OCI-LY7 (cell line): ENCODE results near the gene NUDT22. TPM values are rescaled to one million over a fixed set of nuclear protein-coding genes. Genes with fewer than 3 reads are reported as not detected.

Experiments
- BruUV-seq: library from RNA; stranded (reverse); fragments of 400-500 nt; replicated peaks from 2 replicates; lab custom pipeline; 2021; lab: Mats Ljungman, UMichigan
- CTCF ChIA-PET: fragments of 300-600 bp; sonication (Branson Sonifier 250); formaldehyde crosslinking; loops from one replicate; lab custom pipeline; 2022; ENCODE audit warnings: antibody characterized with exemption; ENCODE audit not compliant: unreplicated experiment; lab: Charles Lee
- POLR2A ChIA-PET: fragments of 300-600 bp; sonication (Branson Sonifier 250); formaldehyde crosslinking; loops from one replicate; lab custom pipeline; 2022; ENCODE audit warnings: antibody characterized with exemption; lab: Charles Lee
- DNase-seq: peaks from one replicate; pipeline ENCODE4 v3.0.0-alpha.2; 2015; ENCODE audit warnings: low spot score
- H2AFZ ChIP-seq: fragments of 200-600 bp; sonication (generic), shearing (Covaris generic); 2 replicates; pipeline ENCODE4 v1.6.1; 2014; ENCODE audit warnings: mild to moderate bottlenecking, antibody characterized with exemption, low read length, moderate library complexity
- H3K27ac ChIP-seq: fragments of 200-600 bp; sonication (generic); 2 replicates; pipeline ENCODE4 v1.5.1; 2014; ENCODE audit warnings: mixed run types, low read depth, mild to moderate bottlenecking, moderate library complexity, low read length, inconsistent platforms; ENCODE audit not compliant: poor library complexity, severe bottlenecking
- H3K36me3 ChIP-seq: fragments of 200-600 bp; sonication (generic); 2 replicates; pipeline ENCODE4 v1.6.1; 2014; ENCODE audit warnings: mild to moderate bottlenecking, antibody characterized with exemption, low read length, moderate library complexity, mixed read lengths; ENCODE audit not compliant: insufficient read depth
- H3K4me1 ChIP-seq: fragments of 200-600 bp; sonication (generic); 2 replicates; pipeline ENCODE4 v1.5.1; 2014; ENCODE audit warnings: mild to moderate bottlenecking, low read length; ENCODE audit not compliant: insufficient read depth, poor library complexity, severe bottlenecking
- H3K4me2 ChIP-seq: fragments of 200-600 bp; sonication (generic); 2 replicates; pipeline ENCODE4 v1.6.1; 2014; ENCODE audit warnings: mild to moderate bottlenecking, low read length
- H3K4me3 ChIP-seq: fragments of 200-600 bp; sonication (generic); 2 replicates; pipeline ENCODE4 v1.5.1; 2014; ENCODE audit warnings: mild to moderate bottlenecking, low read depth, low read length; ENCODE audit not compliant: poor library complexity, severe bottlenecking
- H3K79me2 ChIP-seq: fragments of 200-600 bp; sonication (generic); 2 replicates; pipeline ENCODE4 v1.6.1; 2016; ENCODE audit warnings: low read depth, mild to moderate bottlenecking, low read length, moderate library complexity, mixed read lengths; ENCODE audit not compliant: insufficient read depth
- H3K9me2 ChIP-seq: fragments of 200-600 bp; sonication (generic); 2 replicates; pipeline ENCODE4 v1.6.1; 2016; ENCODE audit warnings: mild to moderate bottlenecking, low read length, mixed read lengths; ENCODE audit not compliant: insufficient read depth
- H3K9me3 ChIP-seq: fragments of 200-600 bp; sonication (generic); 2 replicates; pipeline ENCODE4 v1.6.1; 2014; ENCODE audit warnings: mild to moderate bottlenecking, mixed run types, low read length, mixed read lengths
- H4K20me1 ChIP-seq: fragments of 200-600 bp; sonication (generic); 2 replicates; pipeline ENCODE4 v1.6.1; 2014; ENCODE audit warnings: mild to moderate bottlenecking, antibody characterized with exemption, low read length, moderate library complexity, mixed read lengths; ENCODE audit not compliant: insufficient read depth
- EZH2phosphoT487 ChIP-seq: fragments of 200-600 bp; sonication (generic); IDR thresholded peaks from 2 replicates; pipeline ENCODE4 v1.6.1; 2018; ENCODE audit warnings: low read depth, borderline replicate concordance, mild to moderate bottlenecking, mixed run types, antibody characterized with exemption, low read length, moderate library complexity, mixed read lengths
- intact Hi-C: fragments of 100-400 bp; cut with micrococcal nuclease; formaldehyde crosslinking; loops from one replicate; pipeline ENCODE4 v1.10.0; 2022; ENCODE audit not compliant: unreplicated experiment
- total RNA-seq, 2 experiments: library from RNA; depleted of rRNA in 1 of 2; stranded (reverse); fragments of >200 nt in 1 of 2; shearing (Covaris generic) in 1 of 2; gene quantifications; 2 replicates each; pipeline ENCODE4 v1.2.3, GENCODE V29; 2014 to 2022
- TF ChIP-seq, protein P1 (sequence below): fragments of 200-600 bp; sonication (generic); conservative IDR thresholded peaks from 2 replicates; pipeline ENCODE4 v1.5.1; 2014; ENCODE audit warnings: mild to moderate bottlenecking, antibody characterized with exemption, low read length, moderate library complexity, mixed read lengths

NUDT22 gene
- total RNA-seq, 2 experiments from 2014 or later, result 81.4 to 98.4 TPM

DNA sequence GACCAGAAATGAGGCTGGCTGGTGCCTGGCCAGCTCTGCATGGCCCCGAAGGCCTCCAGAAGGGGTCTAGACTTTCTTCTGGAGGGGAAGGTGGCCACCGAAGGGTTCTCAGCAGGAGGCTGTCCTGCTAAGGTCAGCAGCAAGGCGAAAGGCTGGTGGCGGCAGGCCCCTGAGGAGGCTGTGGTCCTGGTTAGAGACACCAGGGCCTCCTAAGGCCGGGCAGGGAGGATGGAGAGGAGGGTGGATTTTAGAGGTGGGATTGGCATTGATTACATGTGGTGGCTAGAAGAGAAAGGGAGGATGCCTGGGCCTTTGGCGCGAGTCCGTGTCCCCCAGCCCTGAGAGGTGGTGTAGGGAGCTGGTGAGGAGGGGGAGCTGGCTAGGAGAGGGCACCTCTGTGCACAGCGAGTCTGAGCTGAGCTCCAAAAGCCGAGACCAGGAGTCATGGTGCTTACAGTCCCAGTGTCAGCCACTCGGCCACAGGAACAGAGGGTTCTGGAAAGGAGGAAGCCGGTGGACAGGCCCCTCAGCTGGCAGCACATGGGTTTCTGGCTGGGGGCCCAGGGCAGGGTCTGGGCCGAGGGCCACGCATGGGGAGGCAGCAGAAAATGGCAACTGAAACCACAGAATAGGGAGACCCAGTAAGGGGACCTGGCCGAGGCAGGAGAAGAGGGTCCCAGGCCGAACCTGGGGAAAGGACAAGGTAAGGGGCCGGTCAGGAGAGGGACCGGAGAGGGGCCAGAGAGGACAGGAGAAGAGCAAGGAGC is 17.1 kb upstream of the NUDT22 start:
- Histone ChIP-seq H3K27ac (peak overlapping the region; percentile 96), H4K20me1 (no peaks in the 10 kb centered on the region), H3K4me2 (peak overlapping the region; percentile 92), H3K4me1 (peaks cover 35% of the 10 kb centered on the region), H3K36me3 (peaks cover 80% of the 10 kb centered on the region), H3K9me3 (no peaks in the 10 kb centered on the region), H3K79me2 (peaks cover 17% of the 10 kb centered on the region; the same call in 1 of the 2 replicates), H3K4me3 (peak overlapping the region; percentile 80), H2AFZ (no peak overlapping the region), H3K9me2 (no peaks in the 10 kb centered on the region)
- ChIA-PET POLR2A (interaction anchor here (0.8 to 5.1 kb wide), 2 partner anchors 32 to 109 kb away, joined by 4 to 27 read pairs; partner anchors contain the start of genes FKBP2, PRDX5 and TRMT112), CTCF (no interaction called here)
- no TSS peak for BruUV-seq
- intact Hi-C loops, result no loop called here
- TF ChIP-seq EZH2phosphoT487, result no peak
- TF ChIP-seq, protein P1, sequence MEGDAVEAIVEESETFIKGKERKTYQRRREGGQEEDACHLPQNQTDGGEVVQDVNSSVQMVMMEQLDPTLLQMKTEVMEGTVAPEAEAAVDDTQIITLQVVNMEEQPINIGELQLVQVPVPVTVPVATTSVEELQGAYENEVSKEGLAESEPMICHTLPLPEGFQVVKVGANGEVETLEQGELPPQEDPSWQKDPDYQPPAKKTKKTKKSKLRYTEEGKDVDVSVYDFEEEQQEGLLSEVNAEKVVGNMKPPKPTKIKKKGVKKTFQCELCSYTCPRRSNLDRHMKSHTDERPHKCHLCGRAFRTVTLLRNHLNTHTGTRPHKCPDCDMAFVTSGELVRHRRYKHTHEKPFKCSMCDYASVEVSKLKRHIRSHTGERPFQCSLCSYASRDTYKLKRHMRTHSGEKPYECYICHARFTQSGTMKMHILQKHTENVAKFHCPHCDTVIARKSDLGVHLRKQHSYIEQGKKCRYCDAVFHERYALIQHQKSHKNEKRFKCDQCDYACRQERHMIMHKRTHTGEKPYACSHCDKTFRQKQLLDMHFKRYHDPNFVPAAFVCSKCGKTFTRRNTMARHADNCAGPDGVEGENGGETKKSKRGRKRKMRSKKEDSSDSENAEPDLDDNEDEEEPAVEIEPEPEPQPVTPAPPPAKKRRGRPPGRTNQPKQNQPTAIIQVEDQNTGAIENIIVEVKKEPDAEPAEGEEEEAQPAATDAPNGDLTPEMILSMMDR, result no peak
- no peak for DNase-seq

DNA sequence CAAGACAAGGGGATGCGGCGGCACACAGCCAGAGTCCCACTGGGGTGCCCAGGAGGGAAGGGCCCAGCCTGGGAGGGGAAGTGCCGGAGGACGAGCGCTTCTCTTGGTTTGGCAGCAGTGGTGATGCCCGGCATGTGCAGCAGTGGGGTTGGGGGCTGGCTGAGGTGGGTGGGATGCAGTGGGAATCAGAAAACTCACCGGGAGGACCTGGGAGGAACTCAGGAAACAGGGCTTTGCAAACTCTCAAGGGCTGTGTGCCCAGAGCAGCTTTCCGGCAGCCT is 16.6 kb upstream of the NUDT22 start:
- Histone ChIP-seq H3K9me3 (no peaks in the 10 kb centered on the region), H3K4me3 (no peak overlapping the region), H4K20me1 (no peaks in the 10 kb centered on the region), H3K9me2 (no peaks in the 10 kb centered on the region), H3K36me3 (peaks cover 79% of the 10 kb centered on the region), H3K27ac (no peak overlapping the region), H3K4me1 (peaks cover 31% of the 10 kb centered on the region), H2AFZ (no peak overlapping the region), H3K79me2 (peaks cover 17% of the 10 kb centered on the region; the same call in 1 of the 2 replicates), H3K4me2 (no peak overlapping the region)
- ChIA-PET CTCF (no interaction called here), POLR2A (no interaction called here)
- TF ChIP-seq EZH2phosphoT487, result no peak
- TF ChIP-seq, protein P1, result no peak
- DNase-seq, result no peak
- intact Hi-C loops, result no loop called here
- no TSS peak for BruUV-seq
